ENCODE measurements around the gene OR51F1. TPM values are rescaled to one million over a fixed set of nuclear protein-coding genes. Genes with fewer than 3 reads are reported as not detected.

OR51F1 gene
- polyA plus RNA-seq, 1 donor from 2014 or later: not detected

DNA sequence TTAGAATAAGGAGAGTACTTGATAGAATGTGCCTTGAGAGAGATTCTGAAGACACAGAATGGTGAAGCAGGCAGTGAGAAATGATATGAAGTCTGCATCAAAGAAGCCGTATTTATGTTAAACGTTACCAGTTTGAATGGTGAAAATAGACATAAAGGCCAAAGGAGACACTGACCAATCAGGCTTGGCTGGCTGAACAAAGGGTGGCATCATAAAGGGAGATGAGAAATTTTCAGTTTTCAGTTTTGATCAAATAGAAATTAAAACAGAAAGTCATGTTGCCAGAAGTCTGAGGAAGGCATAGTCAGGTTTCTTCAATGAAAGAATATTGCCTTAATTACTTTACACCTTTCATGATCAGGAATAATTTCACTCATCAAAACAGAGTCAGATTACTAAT, 6.6 kb downstream of the OR51F1 start:
- Histone ChIP-seq H4K20me1 (ENCODE audit: insufficient read depth) (no peaks in the 10 kb centered on the region), H3K9me3 (ENCODE audit: low read length) (no peaks in the 10 kb centered on the region)

DNA sequence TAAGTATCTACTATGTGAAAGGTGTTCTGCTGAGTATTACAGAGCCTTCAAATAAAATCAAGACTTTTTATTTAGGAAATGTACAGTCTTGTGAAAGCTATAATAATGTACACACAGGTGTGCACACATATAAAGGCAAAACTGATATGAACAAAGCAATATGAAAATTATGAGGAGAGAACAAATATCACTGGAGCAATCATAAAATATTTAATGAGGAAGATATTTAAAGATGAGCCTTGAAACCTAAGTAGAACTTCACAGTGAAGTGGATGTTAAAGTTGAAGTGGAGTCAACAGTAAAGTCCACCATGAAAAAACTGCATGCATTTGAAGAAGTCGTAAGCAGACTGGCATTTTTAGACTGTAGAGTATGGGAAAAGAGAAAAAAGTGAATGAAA, 18.5 kb downstream of the OR51F1 start:
- Histone ChIP-seq H3K9me2 (ENCODE audit: insufficient read depth, low read length) (no peaks in the 10 kb centered on the region), H3K27ac (ENCODE audit: low read length) (no peak overlapping the region), H3F3A (ENCODE audit: insufficient read depth, low read length, poor library complexity, severe bottlenecking) (no peaks in the 10 kb centered on the region), H2AFZ (ENCODE audit: low read depth, low read length) (no peak overlapping the region), H3K9ac (ENCODE audit: low read length) (no peak overlapping the region), H3K27me3 (ENCODE audit: insufficient read depth, low read depth, low read length) (no peaks in the 10 kb centered on the region), H4K20me1 (ENCODE audit: insufficient read depth) (no peaks in the 10 kb centered on the region), H3K4me2 (ENCODE audit: low read length) (no peak overlapping the region), H3K4me3 (ENCODE audit: low read length) (no peak overlapping the region), H3K79me2 (replicated peaks; ENCODE audit: insufficient read depth, low read length) (no peaks in the 10 kb centered on the region), H3K36me3 (ENCODE audit: insufficient read depth, low read length) (no peaks in the 10 kb centered on the region), H3K9me3 (ENCODE audit: low read length) (no peaks in the 10 kb centered on the region)
- TF ChIP-seq EP300 (conservative IDR thresholded peaks at IDR 0.05; ENCODE audit: poor library complexity, severe bottlenecking): no peak

More for the DNA sequence above, 6.6 kb downstream of the OR51F1 start:
- TF ChIP-seq, protein P1, sequence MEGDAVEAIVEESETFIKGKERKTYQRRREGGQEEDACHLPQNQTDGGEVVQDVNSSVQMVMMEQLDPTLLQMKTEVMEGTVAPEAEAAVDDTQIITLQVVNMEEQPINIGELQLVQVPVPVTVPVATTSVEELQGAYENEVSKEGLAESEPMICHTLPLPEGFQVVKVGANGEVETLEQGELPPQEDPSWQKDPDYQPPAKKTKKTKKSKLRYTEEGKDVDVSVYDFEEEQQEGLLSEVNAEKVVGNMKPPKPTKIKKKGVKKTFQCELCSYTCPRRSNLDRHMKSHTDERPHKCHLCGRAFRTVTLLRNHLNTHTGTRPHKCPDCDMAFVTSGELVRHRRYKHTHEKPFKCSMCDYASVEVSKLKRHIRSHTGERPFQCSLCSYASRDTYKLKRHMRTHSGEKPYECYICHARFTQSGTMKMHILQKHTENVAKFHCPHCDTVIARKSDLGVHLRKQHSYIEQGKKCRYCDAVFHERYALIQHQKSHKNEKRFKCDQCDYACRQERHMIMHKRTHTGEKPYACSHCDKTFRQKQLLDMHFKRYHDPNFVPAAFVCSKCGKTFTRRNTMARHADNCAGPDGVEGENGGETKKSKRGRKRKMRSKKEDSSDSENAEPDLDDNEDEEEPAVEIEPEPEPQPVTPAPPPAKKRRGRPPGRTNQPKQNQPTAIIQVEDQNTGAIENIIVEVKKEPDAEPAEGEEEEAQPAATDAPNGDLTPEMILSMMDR (IDR thresholded peaks at IDR 0.05; ENCODE audit: poor library complexity, severe bottlenecking): no peak
- no peak for TF ChIP-seq EZH2 (IDR thresholded peaks at IDR 0.05; ENCODE audit: borderline replicate concordance, insufficient read depth, low read length, poor library complexity, severe bottlenecking)
- TF ChIP-seq POLR2AphosphoS5 (IDR thresholded peaks at IDR 0.05): no peak
- TF ChIP-seq MXI1 (conservative IDR thresholded peaks at IDR 0.05; ENCODE audit: poor library complexity, severe bottlenecking): no peak
- TF ChIP-seq, protein P2, sequence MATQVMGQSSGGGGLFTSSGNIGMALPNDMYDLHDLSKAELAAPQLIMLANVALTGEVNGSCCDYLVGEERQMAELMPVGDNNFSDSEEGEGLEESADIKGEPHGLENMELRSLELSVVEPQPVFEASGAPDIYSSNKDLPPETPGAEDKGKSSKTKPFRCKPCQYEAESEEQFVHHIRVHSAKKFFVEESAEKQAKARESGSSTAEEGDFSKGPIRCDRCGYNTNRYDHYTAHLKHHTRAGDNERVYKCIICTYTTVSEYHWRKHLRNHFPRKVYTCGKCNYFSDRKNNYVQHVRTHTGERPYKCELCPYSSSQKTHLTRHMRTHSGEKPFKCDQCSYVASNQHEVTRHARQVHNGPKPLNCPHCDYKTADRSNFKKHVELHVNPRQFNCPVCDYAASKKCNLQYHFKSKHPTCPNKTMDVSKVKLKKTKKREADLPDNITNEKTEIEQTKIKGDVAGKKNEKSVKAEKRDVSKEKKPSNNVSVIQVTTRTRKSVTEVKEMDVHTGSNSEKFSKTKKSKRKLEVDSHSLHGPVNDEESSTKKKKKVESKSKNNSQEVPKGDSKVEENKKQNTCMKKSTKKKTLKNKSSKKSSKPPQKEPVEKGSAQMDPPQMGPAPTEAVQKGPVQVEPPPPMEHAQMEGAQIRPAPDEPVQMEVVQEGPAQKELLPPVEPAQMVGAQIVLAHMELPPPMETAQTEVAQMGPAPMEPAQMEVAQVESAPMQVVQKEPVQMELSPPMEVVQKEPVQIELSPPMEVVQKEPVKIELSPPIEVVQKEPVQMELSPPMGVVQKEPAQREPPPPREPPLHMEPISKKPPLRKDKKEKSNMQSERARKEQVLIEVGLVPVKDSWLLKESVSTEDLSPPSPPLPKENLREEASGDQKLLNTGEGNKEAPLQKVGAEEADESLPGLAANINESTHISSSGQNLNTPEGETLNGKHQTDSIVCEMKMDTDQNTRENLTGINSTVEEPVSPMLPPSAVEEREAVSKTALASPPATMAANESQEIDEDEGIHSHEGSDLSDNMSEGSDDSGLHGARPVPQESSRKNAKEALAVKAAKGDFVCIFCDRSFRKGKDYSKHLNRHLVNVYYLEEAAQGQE (IDR thresholded peaks at IDR 0.05; ENCODE audit: borderline replicate concordance): no peak
- TF ChIP-seq TAF1 (IDR thresholded peaks at IDR 0.05; ENCODE audit: low read depth): no peak
- no peak for TF ChIP-seq RAD21 (conservative IDR thresholded peaks at IDR 0.05)
- no peak for TF ChIP-seq EP300 (conservative IDR thresholded peaks at IDR 0.05; ENCODE audit: poor library complexity, severe bottlenecking)
- TF ChIP-seq SMC3 (conservative IDR thresholded peaks at IDR 0.05; ENCODE audit: poor library complexity): no peak
- no peak overlapping the region for H3K4me2 ChIP-seq (ENCODE audit: low read length)
- H3K9me2 ChIP-seq (ENCODE audit: insufficient read depth, low read length): no peaks in the 10 kb centered on the region
- no peak overlapping the region for H2AFZ ChIP-seq (ENCODE audit: low read depth, low read length)
- H3F3A ChIP-seq (ENCODE audit: insufficient read depth, low read length, poor library complexity, severe bottlenecking): no peaks in the 10 kb centered on the region
- H3K4me3 ChIP-seq (ENCODE audit: low read length): no peak overlapping the region
- H3K27me3 ChIP-seq (ENCODE audit: insufficient read depth, low read depth, low read length): no peaks in the 10 kb centered on the region
- H3K27ac ChIP-seq (ENCODE audit: low read length): no peak overlapping the region
- H3K9ac ChIP-seq (ENCODE audit: low read length): no peak overlapping the region
- H3K36me3 ChIP-seq (ENCODE audit: insufficient read depth, low read length): no peaks in the 10 kb centered on the region
- H3K79me2 ChIP-seq (replicated peaks; ENCODE audit: insufficient read depth, low read length): no peaks in the 10 kb centered on the region

DNA sequence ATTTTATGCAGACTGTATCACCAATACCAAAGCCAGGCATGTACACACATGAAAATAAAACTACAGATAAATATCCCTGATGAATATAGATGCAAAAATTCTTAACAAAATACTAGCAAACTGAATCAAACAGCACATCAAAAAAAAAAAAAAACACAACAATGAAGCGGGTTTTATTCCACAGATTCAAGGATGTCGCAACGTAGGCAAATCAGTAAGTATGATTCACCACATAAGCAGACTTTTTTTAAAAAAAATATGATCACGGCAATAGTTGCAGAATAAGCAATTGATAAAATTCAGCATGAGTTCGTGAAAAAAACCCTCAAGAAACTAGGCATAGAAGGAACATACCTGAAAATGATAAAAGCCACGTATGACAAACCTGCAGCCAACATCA, 21.3 kb downstream of the OR51F1 start:
- Histone ChIP-seq H3K4me2 (ENCODE audit: low read length) (no peak overlapping the region), H3K9ac (ENCODE audit: low read length) (no peak overlapping the region), H3K27ac (ENCODE audit: low read length) (no peak overlapping the region), H2AFZ (ENCODE audit: low read depth, low read length) (no peak overlapping the region), H3K27me3 (ENCODE audit: insufficient read depth, low read depth, low read length) (no peaks in the 10 kb centered on the region), H3K36me3 (ENCODE audit: insufficient read depth, low read length) (no peaks in the 10 kb centered on the region), H3K79me2 (replicated peaks; ENCODE audit: insufficient read depth, low read length) (no peaks in the 10 kb centered on the region), H3K4me3 (ENCODE audit: low read length) (no peak overlapping the region), H3F3A (ENCODE audit: insufficient read depth, low read length, poor library complexity, severe bottlenecking) (no peaks in the 10 kb centered on the region), H3K9me3 (ENCODE audit: low read length) (no peaks in the 10 kb centered on the region), H4K20me1 (ENCODE audit: insufficient read depth) (no peaks in the 10 kb centered on the region), H3K9me2 (ENCODE audit: insufficient read depth, low read length) (no peaks in the 10 kb centered on the region)
- TF ChIP-seq TAF1 (IDR thresholded peaks at IDR 0.05; ENCODE audit: low read depth) (no peak), EP300 (conservative IDR thresholded peaks at IDR 0.05; ENCODE audit: poor library complexity, severe bottlenecking) (no peak)
- TF ChIP-seq, protein P2 (IDR thresholded peaks at IDR 0.05; ENCODE audit: borderline replicate concordance): no peak
- TF ChIP-seq, protein P1 (IDR thresholded peaks at IDR 0.05; ENCODE audit: poor library complexity, severe bottlenecking): no peak

All from neural cell (in vitro differentiated cells).